ENCODE results near the gene SLC25A42.

- TF ChIP-seq EZH2 (IDR thresholded peaks at IDR 0.05; ENCODE audit: borderline replicate concordance, low read length) (no peak), CTCF (conservative IDR thresholded peaks at IDR 0.05 in 1 of 2, IDR thresholded peaks at IDR 0.05 in 1 of 2; ENCODE audit: extremely low read depth in 1 of 2, insufficient read depth in 1 of 2, low read depth in 1 of 2, low read length in 2 of 2) (no peak)
Measured at GRCh38 chr19:19064811-19065745, 1.3 kb downstream of the SLC25A42 start.
